Keratinocyte (primary cell): Measurements from ENCODE around the gene TUBGCP3. TPM values are rescaled to one million over a fixed set of nuclear protein-coding genes. Genes with fewer than 3 reads are reported as not detected.

Source experiments
- DNase-seq: peaks from one replicate; pipeline ENCODE4 v3.0.0-alpha.2; 2011; ENCODE audit warnings: low read depth, missing footprints, low spot score
- FAIRE-seq: peaks from 2 replicates; lab custom pipeline; 2011; peaks lifted over from hg19 to GRCh38; lab: Jason Lieb, UNC
- H2AFZ ChIP-seq: 2 replicates; pipeline ENCODE4 v1.6.0; 2012; ENCODE audit warnings: low read length, control low read depth, inconsistent platforms; ENCODE audit not compliant: control insufficient read depth
- H3K27ac ChIP-seq: 2 replicates; pipeline ENCODE4 v1.5.1; 2011; ENCODE audit warnings: low read length; ENCODE audit not compliant: control insufficient read depth, insufficient read depth
- H3K27me3 ChIP-seq: 3 replicates; pipeline ENCODE4 v1.6.0; 2011; ENCODE audit warnings: low read length; ENCODE audit not compliant: control insufficient read depth, insufficient read depth; ENCODE audit errors: extremely low read depth
- H3K36me3 ChIP-seq, 2 experiments: 2 replicates in 1 of 2; 3 replicates in 1 of 2; pipeline ENCODE4 v1.5.1; 2011; ENCODE audit warnings: low read length in 2 of 2, mild to moderate bottlenecking in 1 of 2; ENCODE audit not compliant: control insufficient read depth in 2 of 2, insufficient read depth in 2 of 2; ENCODE audit errors: extremely low read depth in 1 of 2
- H3K4me1 ChIP-seq: 3 replicates; pipeline ENCODE4 v1.5.1; 2011; ENCODE audit warnings: low read length; ENCODE audit not compliant: control insufficient read depth, insufficient read depth; ENCODE audit errors: extremely low read depth
- H3K4me2 ChIP-seq: 3 replicates; pipeline ENCODE4 v1.6.0; 2011; ENCODE audit warnings: low read depth, low read length; ENCODE audit not compliant: control insufficient read depth, insufficient read depth; ENCODE audit errors: extremely low read depth
- H3K4me3 ChIP-seq, 3 experiments: fragments of 200-600 bp in 1 of 3; sonication (generic) in 1 of 3; 2 replicates in 2 of 3; 3 replicates in 1 of 3; pipeline ENCODE4 v1.5.1; 2011 to 2016; ENCODE audit warnings: low read length in 3 of 3, mild to moderate bottlenecking in 3 of 3, control low read depth in 2 of 3, inconsistent platforms in 1 of 3, low read depth in 1 of 3, mixed read lengths in 1 of 3, mixed run types in 1 of 3, moderate library complexity in 1 of 3; ENCODE audit not compliant: control insufficient read depth in 2 of 3, insufficient read depth in 2 of 3; ENCODE audit errors: extremely low read depth in 1 of 3
- H3K79me2 ChIP-seq: 2 replicates; pipeline ENCODE4 v1.6.0; 2012; ENCODE audit warnings: low read length; ENCODE audit not compliant: control insufficient read depth, insufficient read depth
- H3K9ac ChIP-seq: 3 replicates; pipeline ENCODE4 v1.6.0; 2011; ENCODE audit warnings: low read length; ENCODE audit not compliant: control insufficient read depth, insufficient read depth; ENCODE audit errors: extremely low read depth
- H3K9me1 ChIP-seq: 3 replicates; pipeline ENCODE4 v1.6.0; 2011; ENCODE audit warnings: low read length; ENCODE audit not compliant: control insufficient read depth, insufficient read depth; ENCODE audit errors: extremely low read depth
- H3K9me3 ChIP-seq: 2 replicates; pipeline ENCODE4 v1.5.1; 2012; ENCODE audit warnings: low read depth, low read length; ENCODE audit not compliant: control insufficient read depth
- H4K20me1 ChIP-seq: 3 replicates; pipeline ENCODE4 v1.6.0; 2011; ENCODE audit warnings: low read length; ENCODE audit not compliant: control insufficient read depth, insufficient read depth; ENCODE audit errors: extremely low read depth
- EZH2 ChIP-seq: IDR thresholded peaks from one replicate; pipeline ENCODE4 v1.6.1; 2012; ENCODE audit warnings: inconsistent platforms, mild to moderate bottlenecking, low read length, moderate library complexity
- dilution Hi-C: fragments of 300-500 bp; cut with MboI; formaldehyde crosslinking; loops from one replicate; pipeline ENCODE4 v1.7.0; 2020; ENCODE audit warnings: low sequenced_read_pairs; ENCODE audit not compliant: extremely low pct_ligation_motif_present
- polyA plus RNA-seq, 5 experiments: library from polyadenylated mRNA; depleted of rRNA in 3 of 5; stranded (reverse) in 3 of 5; stranded (forward) in 1 of 5; unstranded in 1 of 5; fragments of >200 nt; gene quantifications; 1 replicate in 1 of 5; 2 replicates in 3 of 5; 3 replicates in 1 of 5; pipeline versions ENCODE4 v1.2.1 to v1.2.3, GENCODE V29; 2011 to 2012; ENCODE audit warnings: missing spikeins in 2 of 5, low read depth in 1 of 5, low replicate concordance in 1 of 5
- TF ChIP-seq, protein P1 (sequence below), 3 experiments: IDR thresholded peaks in 1 of 3; conservative IDR thresholded peaks in 1 of 3; optimal IDR thresholded peaks in 1 of 3; 2 replicates in 2 of 3; 3 replicates in 1 of 3; pipeline versions ENCODE3 to v1.5.1; 2011; ENCODE audit warnings: low read length in 3 of 3, mild to moderate bottlenecking in 3 of 3, moderate library complexity in 2 of 3, control low read depth in 1 of 3, inconsistent platforms in 1 of 3; ENCODE audit not compliant: insufficient read depth in 2 of 3; ENCODE audit errors: extremely low read depth in 1 of 3

The TUBGCP3 gene
- polyA plus RNA-seq, 1 donor (not counting 4 experiments of a cell fraction or from before 2014, with no cell fraction given), result 14.0 TPM

DNA sequence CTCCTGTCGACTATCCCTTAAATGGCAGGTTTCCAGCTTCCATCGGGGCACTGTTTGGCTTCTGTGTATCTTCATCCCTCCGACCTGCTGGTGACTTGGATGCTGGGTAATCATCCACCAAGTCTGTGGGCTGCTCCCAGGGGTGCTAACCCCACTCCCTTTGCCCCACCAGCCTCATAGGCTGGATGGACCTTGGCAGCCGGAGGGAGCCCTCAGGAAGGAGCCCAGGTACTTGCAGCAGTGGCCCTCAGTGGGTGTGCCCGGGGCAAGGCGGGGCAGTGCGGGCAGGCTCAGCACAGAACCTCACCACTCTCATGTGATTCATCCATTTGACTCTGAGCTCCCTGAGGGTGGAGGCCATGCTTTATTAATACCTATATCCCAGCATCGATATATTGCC is 27.4 kb upstream of the TUBGCP3 start:
- H3K4me3 ChIP-seq, result no peak overlapping the region
- H3K27me3 ChIP-seq, result peaks cover 9% of the 10 kb centered on the region
- H4K20me1 ChIP-seq, result no peaks in the 10 kb centered on the region
- H3K9me3 ChIP-seq, result no peaks in the 10 kb centered on the region
- H3K36me3 ChIP-seq, result no peaks in the 10 kb centered on the region
- no peak overlapping the region for H3K27ac ChIP-seq
- no peak overlapping the region for H3K4me2 ChIP-seq
- TF ChIP-seq, protein P1, sequence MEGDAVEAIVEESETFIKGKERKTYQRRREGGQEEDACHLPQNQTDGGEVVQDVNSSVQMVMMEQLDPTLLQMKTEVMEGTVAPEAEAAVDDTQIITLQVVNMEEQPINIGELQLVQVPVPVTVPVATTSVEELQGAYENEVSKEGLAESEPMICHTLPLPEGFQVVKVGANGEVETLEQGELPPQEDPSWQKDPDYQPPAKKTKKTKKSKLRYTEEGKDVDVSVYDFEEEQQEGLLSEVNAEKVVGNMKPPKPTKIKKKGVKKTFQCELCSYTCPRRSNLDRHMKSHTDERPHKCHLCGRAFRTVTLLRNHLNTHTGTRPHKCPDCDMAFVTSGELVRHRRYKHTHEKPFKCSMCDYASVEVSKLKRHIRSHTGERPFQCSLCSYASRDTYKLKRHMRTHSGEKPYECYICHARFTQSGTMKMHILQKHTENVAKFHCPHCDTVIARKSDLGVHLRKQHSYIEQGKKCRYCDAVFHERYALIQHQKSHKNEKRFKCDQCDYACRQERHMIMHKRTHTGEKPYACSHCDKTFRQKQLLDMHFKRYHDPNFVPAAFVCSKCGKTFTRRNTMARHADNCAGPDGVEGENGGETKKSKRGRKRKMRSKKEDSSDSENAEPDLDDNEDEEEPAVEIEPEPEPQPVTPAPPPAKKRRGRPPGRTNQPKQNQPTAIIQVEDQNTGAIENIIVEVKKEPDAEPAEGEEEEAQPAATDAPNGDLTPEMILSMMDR (optimal IDR thresholded peaks at IDR 0.05 in 1 of 3, IDR thresholded peaks at IDR 0.05 in 1 of 3, conservative IDR thresholded peaks at IDR 0.05 in 1 of 3; ENCODE audit: extremely low read depth in 1 of 3, insufficient read depth in 2 of 3, low read length in 3 of 3), result no peak
- TF ChIP-seq EZH2, result no peak
- no peak for DNase-seq
- H3K9ac ChIP-seq, result no peak overlapping the region
- H3K79me2 ChIP-seq, result no peaks in the 10 kb centered on the region
- no peak for FAIRE-seq
- H3K9me1 ChIP-seq, result no peaks in the 10 kb centered on the region
- no peaks in the 10 kb centered on the region for H3K4me1 ChIP-seq
- dilution Hi-C loops, result no loop called here
- no peak overlapping the region for H2AFZ ChIP-seq

DNA sequence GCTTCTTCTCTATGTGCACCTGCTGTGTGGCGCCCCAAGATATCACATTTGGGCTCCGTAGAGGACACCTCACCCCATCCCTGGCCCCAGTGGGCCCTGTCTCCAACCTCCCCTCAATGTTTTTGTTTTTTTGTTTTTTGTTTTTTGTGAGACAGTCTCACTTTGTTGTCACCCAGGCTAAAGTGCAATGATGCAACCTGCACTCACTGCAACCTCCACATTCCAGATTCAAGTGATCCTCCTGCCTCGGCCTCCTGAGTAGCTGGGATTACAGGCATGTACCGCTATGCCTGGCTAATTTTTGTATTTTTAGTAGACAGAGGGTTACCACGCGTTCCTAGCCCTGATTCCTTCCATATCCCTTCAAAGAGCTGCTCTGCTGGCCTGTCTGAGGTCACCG is 26.9 kb upstream of the TUBGCP3 start:
- dilution Hi-C loops, result no loop called here
- FAIRE-seq (no peak), DNase-seq (no peak)
- H2AFZ ChIP-seq, result no peak overlapping the region
- H3K9me3 ChIP-seq, result no peaks in the 10 kb centered on the region
- no peaks in the 10 kb centered on the region for H4K20me1 ChIP-seq
- H3K4me3 ChIP-seq, result no peak overlapping the region
- no peak overlapping the region for H3K27ac ChIP-seq
- H3K9ac ChIP-seq, result no peak overlapping the region
- no peaks in the 10 kb centered on the region for H3K36me3 ChIP-seq
- TF ChIP-seq, protein P1 (optimal IDR thresholded peaks at IDR 0.05 in 1 of 3, IDR thresholded peaks at IDR 0.05 in 1 of 3, conservative IDR thresholded peaks at IDR 0.05 in 1 of 3; ENCODE audit: extremely low read depth in 1 of 3, insufficient read depth in 2 of 3, low read length in 3 of 3), result no peak
- no peak for TF ChIP-seq EZH2
- H3K27me3 ChIP-seq, result peaks cover 9% of the 10 kb centered on the region
- no peaks in the 10 kb centered on the region for H3K9me1 ChIP-seq
- H3K4me1 ChIP-seq, result no peaks in the 10 kb centered on the region
- H3K79me2 ChIP-seq, result no peaks in the 10 kb centered on the region
- no peak overlapping the region for H3K4me2 ChIP-seq
